A673 (cell line): ENCODE results near the gene MRPS5.
"Not testable (repeated sequence)": the region's sequence is repeated elsewhere in the genome, so short reads cannot be mapped to it uniquely, and the experiment has no call there.

ENCODE experiments used
- EZH2 ChIP-seq: fragments of 200-600 bp; sonication (generic); IDR thresholded peaks from 2 replicates; pipeline ENCODE4 v1.6.1; 2017; ENCODE audit warnings: borderline replicate concordance, low read depth, mild to moderate bottlenecking, mixed read lengths, antibody characterized with exemption, low read length; ENCODE audit not compliant: poor library complexity, severe bottlenecking
- TF ChIP-seq, protein P1 (sequence below): fragments of 300-800, 200-600 bp; sonication (generic); conservative IDR thresholded peaks from 2 replicates; pipeline ENCODE4 v1.5.1; 2017; ENCODE audit warnings: low read depth, mild to moderate bottlenecking, antibody characterized with exemption, low read length, moderate library complexity, mixed read lengths

DNA sequence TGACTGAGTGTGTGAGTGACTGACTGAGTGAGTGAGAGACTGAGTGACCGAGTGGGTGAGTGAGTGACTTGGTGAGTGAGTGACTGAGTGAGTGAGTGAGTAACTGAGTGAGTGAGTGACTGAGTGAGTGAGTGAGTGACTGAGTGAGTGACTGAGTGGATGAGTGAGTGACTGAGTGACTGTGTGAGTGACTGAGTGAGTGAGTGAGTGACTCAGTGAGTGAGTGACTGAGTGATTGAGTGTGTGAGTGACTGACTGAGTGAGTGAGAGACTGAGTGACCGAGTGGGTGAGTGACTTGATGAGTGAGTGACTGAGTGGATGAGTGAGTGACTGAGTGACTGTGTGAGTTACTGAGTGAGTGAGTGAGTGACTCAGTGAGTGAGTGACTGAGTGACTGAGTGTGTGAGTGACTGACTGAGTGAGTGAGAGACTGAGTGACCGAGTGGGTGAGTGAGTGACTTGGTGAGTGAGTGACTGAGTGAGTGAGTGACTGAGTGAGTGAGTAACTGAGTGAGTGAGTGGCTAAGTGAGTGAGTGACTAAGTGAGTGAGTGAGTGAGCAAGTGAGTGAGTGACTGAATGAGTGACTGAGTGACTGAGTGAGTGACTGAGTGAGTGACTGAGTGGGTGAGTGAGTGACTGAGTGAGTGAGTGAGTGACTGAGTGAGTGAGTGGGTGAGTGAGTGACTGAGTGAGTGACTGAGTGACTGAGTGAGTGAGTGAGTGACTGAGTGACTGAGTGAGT is 83.6 kb downstream of the MRPS5 start:
- TF ChIP-seq, protein P1, sequence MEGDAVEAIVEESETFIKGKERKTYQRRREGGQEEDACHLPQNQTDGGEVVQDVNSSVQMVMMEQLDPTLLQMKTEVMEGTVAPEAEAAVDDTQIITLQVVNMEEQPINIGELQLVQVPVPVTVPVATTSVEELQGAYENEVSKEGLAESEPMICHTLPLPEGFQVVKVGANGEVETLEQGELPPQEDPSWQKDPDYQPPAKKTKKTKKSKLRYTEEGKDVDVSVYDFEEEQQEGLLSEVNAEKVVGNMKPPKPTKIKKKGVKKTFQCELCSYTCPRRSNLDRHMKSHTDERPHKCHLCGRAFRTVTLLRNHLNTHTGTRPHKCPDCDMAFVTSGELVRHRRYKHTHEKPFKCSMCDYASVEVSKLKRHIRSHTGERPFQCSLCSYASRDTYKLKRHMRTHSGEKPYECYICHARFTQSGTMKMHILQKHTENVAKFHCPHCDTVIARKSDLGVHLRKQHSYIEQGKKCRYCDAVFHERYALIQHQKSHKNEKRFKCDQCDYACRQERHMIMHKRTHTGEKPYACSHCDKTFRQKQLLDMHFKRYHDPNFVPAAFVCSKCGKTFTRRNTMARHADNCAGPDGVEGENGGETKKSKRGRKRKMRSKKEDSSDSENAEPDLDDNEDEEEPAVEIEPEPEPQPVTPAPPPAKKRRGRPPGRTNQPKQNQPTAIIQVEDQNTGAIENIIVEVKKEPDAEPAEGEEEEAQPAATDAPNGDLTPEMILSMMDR, result not testable (repeated sequence)
- TF ChIP-seq EZH2, result not testable (repeated sequence)
